PC-9 (cell line): ENCODE results near the gene LCN12.

ENCODE experiments used
- EZH2 ChIP-seq: fragments of 200-600 bp; sonication (generic); IDR thresholded peaks from 2 replicates; pipeline ENCODE4 v1.8.0; 2017; ENCODE audit warnings: antibody characterized with exemption, low read depth
- TF ChIP-seq, protein P1 (sequence below): fragments of 200-600 bp; sonication (generic); conservative IDR thresholded peaks from 2 replicates; pipeline ENCODE4 v1.6.1; 2017; ENCODE audit warnings: mixed run types, antibody characterized with exemption, mild to moderate bottlenecking, moderate library complexity

DNA sequence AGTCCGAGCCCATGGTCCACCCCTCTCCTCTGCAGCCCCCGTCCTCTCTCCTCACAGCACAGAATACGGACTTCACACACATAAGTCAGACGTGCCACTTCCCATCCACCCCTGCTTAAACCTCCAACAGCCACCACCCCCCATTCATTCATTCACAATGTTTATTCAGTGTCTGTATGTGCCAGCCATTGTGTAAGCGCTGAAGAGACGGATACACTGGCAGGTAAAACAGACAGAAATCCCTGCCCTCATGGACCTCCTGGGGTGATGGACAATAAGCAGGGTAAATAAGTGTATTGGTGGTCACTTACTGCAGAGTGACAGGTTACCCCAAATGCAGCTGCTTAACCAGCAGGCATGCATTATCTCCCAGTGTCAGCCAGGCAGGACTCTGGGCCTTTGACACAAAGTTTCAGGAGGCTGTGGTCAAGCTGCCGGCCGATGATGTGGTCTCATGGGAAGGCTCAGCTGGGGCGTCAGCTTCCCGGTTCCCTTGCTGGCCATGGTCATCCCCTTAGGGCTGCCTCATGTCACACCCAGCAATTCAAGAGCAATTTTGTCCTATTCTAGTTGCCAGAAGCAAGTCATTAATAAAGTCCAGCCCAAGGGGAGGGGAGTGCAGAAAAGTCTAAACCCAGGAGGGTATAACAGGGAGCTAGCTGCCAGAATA lies 38.3 kb downstream of the LCN12 start:
- TF ChIP-seq, protein P1, sequence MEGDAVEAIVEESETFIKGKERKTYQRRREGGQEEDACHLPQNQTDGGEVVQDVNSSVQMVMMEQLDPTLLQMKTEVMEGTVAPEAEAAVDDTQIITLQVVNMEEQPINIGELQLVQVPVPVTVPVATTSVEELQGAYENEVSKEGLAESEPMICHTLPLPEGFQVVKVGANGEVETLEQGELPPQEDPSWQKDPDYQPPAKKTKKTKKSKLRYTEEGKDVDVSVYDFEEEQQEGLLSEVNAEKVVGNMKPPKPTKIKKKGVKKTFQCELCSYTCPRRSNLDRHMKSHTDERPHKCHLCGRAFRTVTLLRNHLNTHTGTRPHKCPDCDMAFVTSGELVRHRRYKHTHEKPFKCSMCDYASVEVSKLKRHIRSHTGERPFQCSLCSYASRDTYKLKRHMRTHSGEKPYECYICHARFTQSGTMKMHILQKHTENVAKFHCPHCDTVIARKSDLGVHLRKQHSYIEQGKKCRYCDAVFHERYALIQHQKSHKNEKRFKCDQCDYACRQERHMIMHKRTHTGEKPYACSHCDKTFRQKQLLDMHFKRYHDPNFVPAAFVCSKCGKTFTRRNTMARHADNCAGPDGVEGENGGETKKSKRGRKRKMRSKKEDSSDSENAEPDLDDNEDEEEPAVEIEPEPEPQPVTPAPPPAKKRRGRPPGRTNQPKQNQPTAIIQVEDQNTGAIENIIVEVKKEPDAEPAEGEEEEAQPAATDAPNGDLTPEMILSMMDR = no peak
- no peak for TF ChIP-seq EZH2
